ENCODE measurements around the gene SNX11.
"Not testable (repeated sequence)": the region's sequence is repeated elsewhere in the genome, so short reads cannot be mapped to it uniquely, and the experiment has no call there.

The SNX11 gene

DNA sequence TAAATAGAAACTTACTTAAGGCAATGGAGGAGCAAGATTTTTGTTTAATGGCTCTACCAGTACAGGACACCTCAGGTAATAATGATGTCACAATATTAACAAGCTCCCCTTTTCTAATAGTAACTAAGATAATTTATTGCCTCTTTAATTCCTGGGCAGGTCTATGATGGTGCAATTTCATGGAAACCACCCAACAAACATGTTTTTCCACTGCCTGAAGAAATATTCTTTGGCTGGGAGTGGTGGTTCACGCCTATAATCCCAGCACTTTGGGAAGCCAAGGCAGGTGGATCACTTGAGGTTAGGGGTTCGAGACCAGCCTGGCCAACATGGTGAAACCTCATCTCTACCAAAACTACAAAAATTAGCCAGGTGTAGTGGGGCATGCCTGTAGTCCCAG is 39.8 kb upstream of the SNX11 start:
- H3K9ac ChIP-seq (ENCODE audit: low read length in 5 of 5) = peak overlapping the region in 1 of 5 donors; percentile 32
- H3K9me3 ChIP-seq (ENCODE audit: control insufficient read depth in 5 of 5, low read length in 5 of 5); H3K4me3 ChIP-seq (ENCODE audit: low read depth in 1 of 5, low read length in 5 of 5); H3K27me3 ChIP-seq (ENCODE audit: control insufficient read depth in 5 of 5, insufficient read depth in 4 of 5, low read length in 5 of 5): not testable (repeated sequence)
- H3K4me1 ChIP-seq (ENCODE audit: control insufficient read depth in 5 of 5, insufficient read depth in 5 of 5, low read length in 5 of 5) = peaks cover 3 to 73% (median 43%) of the 10 kb centered on the region in 5 donors
- peak overlapping the region; percentile 58 for H3K27ac ChIP-seq (ENCODE audit: low read depth, low read length)
- peaks cover 4 to 45% (median 28%) of the 10 kb centered on the region in 5 donors for H3K36me3 ChIP-seq (ENCODE audit: control insufficient read depth in 5 of 5, insufficient read depth in 5 of 5, low read length in 5 of 5)

DNA sequence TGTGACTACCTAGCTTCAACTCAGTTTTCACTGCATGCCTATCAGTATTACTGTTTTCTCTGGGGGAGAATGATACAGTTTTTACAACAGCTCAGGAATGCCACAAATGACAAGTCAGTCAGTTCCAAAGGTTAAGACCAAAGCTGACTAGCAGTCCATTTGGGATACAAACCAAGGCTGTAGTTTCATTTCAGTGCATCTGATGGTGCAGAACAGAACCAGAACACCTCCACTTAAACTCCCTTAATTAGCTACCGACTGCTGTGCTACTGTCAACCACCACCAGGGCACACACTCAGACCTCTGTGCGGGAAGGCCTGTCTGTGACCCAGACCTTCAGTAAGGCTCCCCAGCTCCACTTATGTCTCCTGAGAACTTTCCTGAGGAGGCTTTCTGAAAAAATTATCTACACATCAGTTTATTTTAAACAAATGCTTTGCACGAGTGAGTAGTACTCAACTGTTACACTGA is 39.0 kb upstream of the SNX11 start:
- H3K27ac ChIP-seq (ENCODE audit: low read depth, low read length) = peak overlapping the region; percentile 58
- H3K9me3 ChIP-seq (ENCODE audit: control insufficient read depth in 5 of 5, low read length in 5 of 5) = no peaks in the 10 kb centered on the region
- peaks cover 3 to 73% (median 43%) of the 10 kb centered on the region in 5 donors for H3K4me1 ChIP-seq (ENCODE audit: control insufficient read depth in 5 of 5, insufficient read depth in 5 of 5, low read length in 5 of 5)
- H3K4me3 ChIP-seq (ENCODE audit: low read depth in 1 of 5, low read length in 5 of 5) = no peak overlapping the region
- H3K27me3 ChIP-seq (ENCODE audit: control insufficient read depth in 5 of 5, insufficient read depth in 4 of 5, low read length in 5 of 5) = no peaks in the 10 kb centered on the region
- H3K36me3 ChIP-seq (ENCODE audit: control insufficient read depth in 5 of 5, insufficient read depth in 5 of 5, low read length in 5 of 5) = peaks cover 0 to 39% (median 25%) of the 10 kb centered on the region in 5 donors
- peak overlapping the region in 1 of 5 donors; percentile 52 for H3K9ac ChIP-seq (ENCODE audit: low read length in 5 of 5)

DNA sequence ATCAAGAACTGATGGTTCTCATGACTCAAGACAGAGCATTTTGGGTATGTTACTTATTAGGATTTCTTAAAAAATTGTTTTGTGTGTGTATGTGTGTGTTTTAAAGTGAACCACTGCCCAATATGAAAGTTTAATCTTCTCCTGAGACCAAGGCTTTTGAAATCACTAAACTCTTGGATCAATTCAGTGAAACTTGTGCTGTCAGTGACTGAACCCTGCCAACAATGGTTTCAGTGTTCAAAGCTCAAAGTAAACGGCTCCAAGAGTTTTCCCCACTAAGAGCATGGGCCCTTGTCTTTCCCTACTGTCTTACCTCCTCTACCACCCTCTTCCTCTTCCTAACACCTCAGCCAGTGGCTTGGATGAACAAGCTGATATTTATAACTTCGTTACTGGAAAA is 37.4 kb upstream of the SNX11 start:
- H3K4me3 ChIP-seq (ENCODE audit: low read depth in 1 of 5, low read length in 5 of 5) = no peak overlapping the region
- no peak overlapping the region for H3K9ac ChIP-seq (ENCODE audit: low read length in 5 of 5)
- peak overlapping the region; percentile 71 for H3K27ac ChIP-seq (ENCODE audit: low read depth, low read length)
- H3K9me3 ChIP-seq (ENCODE audit: control insufficient read depth in 5 of 5, low read length in 5 of 5) = no peaks in the 10 kb centered on the region
- peaks cover 3 to 64% (median 37%) of the 10 kb centered on the region in 5 donors for H3K4me1 ChIP-seq (ENCODE audit: control insufficient read depth in 5 of 5, insufficient read depth in 5 of 5, low read length in 5 of 5)
- peaks cover 4 to 28% (median 12%) of the 10 kb centered on the region in 5 donors for H3K36me3 ChIP-seq (ENCODE audit: control insufficient read depth in 5 of 5, insufficient read depth in 5 of 5, low read length in 5 of 5)
- no peaks in the 10 kb centered on the region for H3K27me3 ChIP-seq (ENCODE audit: control insufficient read depth in 5 of 5, insufficient read depth in 4 of 5, low read length in 5 of 5)

DNA sequence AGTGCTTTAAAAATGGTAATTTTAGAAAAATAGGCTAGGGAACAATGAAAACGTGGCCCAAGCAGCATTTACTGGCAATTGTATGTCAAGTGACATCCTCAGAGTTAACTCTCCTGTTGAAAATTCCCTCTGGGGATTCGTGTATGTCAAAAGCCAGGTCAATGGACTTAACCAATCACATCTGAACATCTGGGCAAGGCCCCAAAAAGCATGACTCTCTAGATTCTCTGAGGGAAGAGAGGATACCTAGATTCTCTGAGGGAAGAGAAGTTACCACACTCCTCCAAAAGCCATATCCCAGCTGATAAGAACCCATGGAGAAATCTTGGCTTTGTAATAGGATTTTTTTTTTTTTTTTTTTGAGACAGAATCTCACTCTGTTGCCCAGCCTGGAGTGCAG is 35.9 kb upstream of the SNX11 start:
- Histone ChIP-seq H3K4me1 (ENCODE audit: control insufficient read depth in 5 of 5, insufficient read depth in 5 of 5, low read length in 5 of 5) (peaks cover 0 to 51% (median 30%) of the 10 kb centered on the region in 5 donors), H3K4me3 (ENCODE audit: low read depth in 1 of 5, low read length in 5 of 5) (no peak overlapping the region), H3K27ac (ENCODE audit: low read depth, low read length) (peak overlapping the region; percentile 37), H3K9me3 (ENCODE audit: control insufficient read depth in 5 of 5, low read length in 5 of 5) (no peaks in the 10 kb centered on the region), H3K9ac (ENCODE audit: low read length in 5 of 5) (no peak overlapping the region), H3K27me3 (ENCODE audit: control insufficient read depth in 5 of 5, insufficient read depth in 4 of 5, low read length in 5 of 5) (no peaks in the 10 kb centered on the region), H3K36me3 (ENCODE audit: control insufficient read depth in 5 of 5, insufficient read depth in 5 of 5, low read length in 5 of 5) (peaks cover 10 to 36% (median 26%) of the 10 kb centered on the region in 5 donors)

DNA sequence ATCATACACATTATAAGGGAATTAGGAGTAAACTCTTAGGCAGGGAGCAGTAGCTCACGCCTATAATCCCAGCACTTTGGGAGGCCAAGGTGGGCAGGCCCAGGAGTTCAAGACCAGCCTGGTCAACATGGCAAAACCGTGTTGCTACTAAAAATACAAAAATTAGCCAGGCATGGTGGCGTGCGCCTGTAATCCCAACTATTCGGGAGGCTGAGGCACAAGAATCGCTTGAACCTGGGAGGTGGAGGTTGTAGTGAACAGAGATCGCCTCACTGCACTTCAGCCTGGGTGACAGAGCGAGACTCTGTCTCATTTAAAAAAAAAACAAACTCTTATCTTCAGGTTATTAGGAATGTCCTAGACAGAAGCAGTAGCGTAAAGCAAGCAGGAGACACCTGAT is 34.8 kb upstream of the SNX11 start:
- H3K4me1 ChIP-seq (ENCODE audit: control insufficient read depth in 5 of 5, insufficient read depth in 5 of 5, low read length in 5 of 5) = peaks cover 0 to 41% (median 20%) of the 10 kb centered on the region in 5 donors
- not testable (repeated sequence) for H3K27me3 ChIP-seq (ENCODE audit: control insufficient read depth in 5 of 5, insufficient read depth in 4 of 5, low read length in 5 of 5); H3K4me3 ChIP-seq (ENCODE audit: low read depth in 1 of 5, low read length in 5 of 5); H3K27ac ChIP-seq (ENCODE audit: low read depth, low read length); H3K9me3 ChIP-seq (ENCODE audit: control insufficient read depth in 5 of 5, low read length in 5 of 5); H3K9ac ChIP-seq (ENCODE audit: low read length in 5 of 5)
- peaks cover 8 to 33% (median 25%) of the 10 kb centered on the region in 5 donors for H3K36me3 ChIP-seq (ENCODE audit: control insufficient read depth in 5 of 5, insufficient read depth in 5 of 5, low read length in 5 of 5)

DNA sequence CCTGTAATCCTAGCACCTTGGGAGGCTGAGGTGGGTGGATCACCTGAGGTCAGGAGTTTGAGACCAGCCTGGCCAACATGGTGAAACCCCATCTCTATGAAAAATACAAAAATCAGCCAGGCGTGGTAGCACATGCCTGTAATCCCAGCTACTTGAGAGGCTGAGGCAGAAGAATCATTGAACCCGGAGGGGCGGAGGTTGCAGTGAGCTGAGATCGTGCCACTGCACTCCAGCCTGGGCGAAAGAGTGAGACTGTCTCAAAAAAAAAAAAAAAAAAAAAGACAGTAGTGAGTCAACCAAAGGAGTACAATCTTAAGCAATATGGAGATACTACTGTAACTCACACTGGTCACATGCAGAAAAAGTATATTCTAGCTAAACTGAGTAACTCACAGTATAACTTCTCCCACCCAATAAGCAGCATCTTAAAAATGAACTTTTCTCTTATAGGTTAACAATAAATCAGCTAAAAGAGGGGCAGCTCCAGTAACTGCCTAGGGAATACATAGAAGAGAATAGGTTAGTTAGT is 33.9 kb upstream of the SNX11 start:
- peaks cover 8 to 29% (median 23%) of the 10 kb centered on the region in 5 donors for H3K36me3 ChIP-seq (ENCODE audit: control insufficient read depth in 5 of 5, insufficient read depth in 5 of 5, low read length in 5 of 5)
- peaks cover 0 to 34% (median 12%) of the 10 kb centered on the region in 5 donors for H3K4me1 ChIP-seq (ENCODE audit: control insufficient read depth in 5 of 5, insufficient read depth in 5 of 5, low read length in 5 of 5)
- not testable (repeated sequence) for H3K9ac ChIP-seq (ENCODE audit: low read length in 5 of 5); H3K9me3 ChIP-seq (ENCODE audit: control insufficient read depth in 5 of 5, low read length in 5 of 5); H3K4me3 ChIP-seq (ENCODE audit: low read depth in 1 of 5, low read length in 5 of 5); H3K27me3 ChIP-seq (ENCODE audit: control insufficient read depth in 5 of 5, insufficient read depth in 4 of 5, low read length in 5 of 5)
- H3K27ac ChIP-seq (ENCODE audit: low read depth, low read length) = peak overlapping the region; percentile 21

DNA sequence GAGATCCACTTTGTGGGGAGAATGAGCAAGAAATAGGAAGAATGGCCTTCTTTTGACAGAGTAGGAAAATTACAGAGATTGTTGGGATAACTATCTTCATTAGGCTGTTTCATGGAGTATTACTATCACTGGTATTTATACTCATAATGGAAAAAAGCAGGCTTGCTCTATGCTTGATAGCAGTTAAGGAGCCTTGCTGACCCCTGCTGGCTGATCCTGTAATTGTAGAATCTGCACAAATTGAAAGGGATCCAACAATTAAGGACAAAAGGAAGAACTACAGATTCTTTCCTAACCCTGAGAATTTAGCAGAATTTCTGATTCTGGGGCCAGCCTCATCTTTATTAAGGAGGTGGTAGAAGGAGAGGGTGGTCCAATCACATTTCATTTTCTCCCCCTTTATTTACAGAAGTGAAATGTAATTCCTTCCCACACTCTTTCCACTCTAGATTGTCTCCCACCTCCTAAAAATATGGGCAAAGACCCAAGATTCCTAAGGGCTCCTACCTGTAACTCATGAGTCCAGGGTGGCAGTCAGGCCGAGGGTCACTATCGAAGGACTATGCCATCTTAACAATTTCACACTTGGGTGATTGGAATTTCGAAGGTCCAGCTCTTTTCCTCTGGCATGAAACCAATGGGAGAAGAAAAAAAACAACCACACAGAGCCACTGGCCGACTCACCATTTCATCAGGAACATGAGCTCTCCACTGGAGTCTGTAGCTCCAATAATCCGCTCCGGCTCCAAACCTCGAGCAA is 33.1 kb upstream of the SNX11 start:
- Histone ChIP-seq H3K4me3 (ENCODE audit: low read depth in 1 of 5, low read length in 5 of 5) (no peak overlapping the region), H3K9me3 (ENCODE audit: control insufficient read depth in 5 of 5, low read length in 5 of 5) (no peaks in the 10 kb centered on the region), H3K27ac (ENCODE audit: low read depth, low read length) (peak overlapping the region; percentile 21), H3K4me1 (ENCODE audit: control insufficient read depth in 5 of 5, insufficient read depth in 5 of 5, low read length in 5 of 5) (peaks cover 0 to 31% (median 9%) of the 10 kb centered on the region in 5 donors), H3K27me3 (ENCODE audit: control insufficient read depth in 5 of 5, insufficient read depth in 4 of 5, low read length in 5 of 5) (no peaks in the 10 kb centered on the region), H3K36me3 (ENCODE audit: control insufficient read depth in 5 of 5, insufficient read depth in 5 of 5, low read length in 5 of 5) (peaks cover 8 to 25% (median 21%) of the 10 kb centered on the region in 5 donors), H3K9ac (ENCODE audit: low read length in 5 of 5) (no peak overlapping the region)

DNA sequence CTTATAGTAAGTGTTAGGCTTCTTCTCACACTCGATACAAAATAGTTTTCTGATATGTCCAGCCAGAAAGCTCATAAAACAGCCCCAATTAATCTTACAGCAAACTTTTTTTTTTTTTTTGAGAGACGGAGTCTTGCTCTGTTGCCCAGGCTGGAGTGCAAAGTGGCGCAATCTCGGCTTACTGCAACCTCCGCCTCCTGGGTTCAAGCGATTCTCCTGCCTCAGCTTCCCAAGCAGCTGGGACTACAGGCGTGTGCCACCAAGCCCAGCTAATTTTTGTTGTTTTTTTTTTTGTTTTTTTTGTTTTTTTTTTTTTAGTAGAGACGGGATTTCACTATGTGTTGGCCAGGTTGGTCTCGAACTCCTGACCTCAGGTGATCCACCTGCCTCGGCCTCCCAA is 30.4 kb upstream of the SNX11 start:
- peaks cover 8 to 18% (median 16%) of the 10 kb centered on the region in 5 donors for H3K36me3 ChIP-seq (ENCODE audit: control insufficient read depth in 5 of 5, insufficient read depth in 5 of 5, low read length in 5 of 5)
- not testable (repeated sequence) for H3K27ac ChIP-seq (ENCODE audit: low read depth, low read length); H3K4me1 ChIP-seq (ENCODE audit: control insufficient read depth in 5 of 5, insufficient read depth in 5 of 5, low read length in 5 of 5); H3K9me3 ChIP-seq (ENCODE audit: control insufficient read depth in 5 of 5, low read length in 5 of 5); H3K9ac ChIP-seq (ENCODE audit: low read length in 5 of 5); H3K4me3 ChIP-seq (ENCODE audit: low read depth in 1 of 5, low read length in 5 of 5); H3K27me3 ChIP-seq (ENCODE audit: control insufficient read depth in 5 of 5, insufficient read depth in 4 of 5, low read length in 5 of 5)

DNA sequence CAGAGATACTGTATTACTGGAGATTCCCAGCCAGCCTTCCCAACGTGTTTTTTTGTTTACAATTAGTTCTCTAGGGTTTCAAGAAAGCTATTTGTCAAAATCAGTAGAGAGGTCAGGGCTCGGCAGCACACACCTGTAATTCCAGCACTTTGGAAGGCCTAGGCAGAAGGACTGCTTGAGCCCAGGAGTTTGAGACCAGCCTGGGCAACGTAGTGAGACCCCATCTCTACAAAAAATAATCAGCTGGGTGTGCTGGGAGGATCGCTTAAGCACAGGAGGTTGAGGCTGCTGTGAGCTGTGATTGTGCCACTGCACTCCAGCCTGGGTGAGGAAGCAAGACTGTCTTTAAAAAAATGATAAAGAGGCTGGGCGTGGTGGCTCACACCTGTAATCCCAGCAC is 25.7 kb upstream of the SNX11 start:
- H3K4me1 ChIP-seq (ENCODE audit: control insufficient read depth in 5 of 5, insufficient read depth in 5 of 5, low read length in 5 of 5) = peaks cover 0 to 10% (median 9%) of the 10 kb centered on the region in 5 donors
- no peak overlapping the region for H3K9ac ChIP-seq (ENCODE audit: low read length in 5 of 5)
- no peaks in the 10 kb centered on the region for H3K27me3 ChIP-seq (ENCODE audit: control insufficient read depth in 5 of 5, insufficient read depth in 4 of 5, low read length in 5 of 5)
- no peak overlapping the region for H3K4me3 ChIP-seq (ENCODE audit: low read depth in 1 of 5, low read length in 5 of 5)
- H3K9me3 ChIP-seq (ENCODE audit: control insufficient read depth in 5 of 5, low read length in 5 of 5) = no peaks in the 10 kb centered on the region
- peaks cover 0 to under 1% (median 0%) of the 10 kb centered on the region in 5 donors for H3K36me3 ChIP-seq (ENCODE audit: control insufficient read depth in 5 of 5, insufficient read depth in 5 of 5, low read length in 5 of 5)
- no peak overlapping the region for H3K27ac ChIP-seq (ENCODE audit: low read depth, low read length)

DNA sequence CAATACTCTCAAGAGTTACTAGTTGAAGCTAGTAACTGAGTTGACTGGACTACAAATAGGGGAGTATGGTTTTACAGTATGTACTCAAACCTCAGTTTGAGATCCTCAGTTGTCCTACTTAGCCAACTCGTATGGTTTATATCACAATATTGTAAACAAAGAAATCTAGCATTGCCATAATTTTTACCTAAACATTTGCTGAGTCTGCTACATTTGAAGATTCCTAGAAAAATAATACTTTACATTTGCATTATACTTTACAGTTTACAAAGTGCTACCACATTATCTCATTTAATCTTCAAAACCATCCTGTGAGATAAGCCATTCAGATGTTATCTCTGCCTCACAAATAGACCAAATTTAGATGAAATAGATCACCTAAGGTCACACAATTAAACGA is 22.6 kb upstream of the SNX11 start:
- no peaks in the 10 kb centered on the region for H3K36me3 ChIP-seq (ENCODE audit: control insufficient read depth in 5 of 5, insufficient read depth in 5 of 5, low read length in 5 of 5)
- no peak overlapping the region for H3K4me3 ChIP-seq (ENCODE audit: low read depth in 1 of 5, low read length in 5 of 5)
- no peaks in the 10 kb centered on the region for H3K27me3 ChIP-seq (ENCODE audit: control insufficient read depth in 5 of 5, insufficient read depth in 4 of 5, low read length in 5 of 5)
- H3K9me3 ChIP-seq (ENCODE audit: control insufficient read depth in 5 of 5, low read length in 5 of 5) = no peaks in the 10 kb centered on the region
- H3K4me1 ChIP-seq (ENCODE audit: control insufficient read depth in 5 of 5, insufficient read depth in 5 of 5, low read length in 5 of 5) = peaks cover 0 to 10% (median 9%) of the 10 kb centered on the region in 5 donors
- H3K27ac ChIP-seq (ENCODE audit: low read depth, low read length) = no peak overlapping the region
- no peak overlapping the region for H3K9ac ChIP-seq (ENCODE audit: low read length in 5 of 5)

Data from subcutaneous abdominal adipose tissue (tissue), 5 donors.